ENCODE results near the gene CPA4. TPM values are rescaled to one million over a fixed set of nuclear protein-coding genes. Genes with fewer than 3 reads are reported as not detected.

CPA4 gene
- total and polyA plus RNA-seq, 2 experiments from 2014 or later = not detected

DNA sequence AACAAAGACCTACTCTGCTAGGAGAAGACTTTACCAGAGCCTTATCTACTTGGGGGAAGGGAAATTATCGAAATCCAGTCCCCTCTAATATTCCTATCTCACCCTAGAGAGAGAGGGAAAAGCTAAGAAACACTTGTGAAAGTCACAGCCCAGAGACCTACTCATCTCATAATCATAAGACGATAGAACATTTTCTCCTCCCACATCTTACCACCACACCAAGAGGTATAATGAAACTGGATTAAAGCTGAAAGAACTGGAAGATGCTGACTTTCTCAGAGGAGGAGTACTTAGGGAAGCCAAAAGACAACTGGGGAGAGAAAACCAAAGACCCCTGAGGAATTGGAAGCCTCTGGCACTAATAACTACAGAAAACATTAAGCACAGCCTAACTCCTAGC lies 40.9 kb downstream of the CPA4 start (continued):
- TF ChIP-seq ZNF462 (CRISPR knock-in tag; IDR thresholded peaks at IDR 0.05) (no peak), EZH2 (IDR thresholded peaks at IDR 0.05; ENCODE audit: low read depth, unreplicated experiment) (no peak), ZNF114 (CRISPR knock-in tag; IDR thresholded peaks at IDR 0.05) (no peak)

- no peaks in the 10 kb centered on the region for H3K36me3 Mint-ChIP-seq (ENCODE audit: low read depth)
- H3K4me2 ChIP-seq = no peak overlapping the region
- H3K27ac ChIP-seq (ENCODE audit: low read depth) = no peak overlapping the region
- no peak for TF ChIP-seq EZH2phosphoT487 (IDR thresholded peaks at IDR 0.05; ENCODE audit: unreplicated experiment)
- no peak for TF ChIP-seq ZNF462 (CRISPR knock-in tag; IDR thresholded peaks at IDR 0.05)
- no peaks in the 10 kb centered on the region for H4K20me1 ChIP-seq (replicated peaks; ENCODE audit: insufficient read depth)
- H3K4me3 Mint-ChIP-seq = no peak overlapping the region
- H3K4me1 Mint-ChIP-seq = peaks cover 17% of the 10 kb centered on the region
- H3K27me3 Mint-ChIP-seq (ENCODE audit: insufficient read depth, low read depth, poor library complexity) = peaks cover 2% of the 10 kb centered on the region
- H3K9me2 ChIP-seq (ENCODE audit: insufficient read depth) = peaks cover 8% of the 10 kb centered on the region
- H3K27ac Mint-ChIP-seq = no peak overlapping the region
- H3K4me1 ChIP-seq (ENCODE audit: insufficient read depth) = peaks cover 16% of the 10 kb centered on the region
- no peaks in the 10 kb centered on the region for H3K79me2 ChIP-seq (replicated peaks; ENCODE audit: insufficient read depth)
- no peak for ATAC-seq
- H3K36me3 ChIP-seq (ENCODE audit: insufficient read depth) = no peaks in the 10 kb centered on the region
- H3K4me3 ChIP-seq = no peak overlapping the region
- no peaks in the 10 kb centered on the region for H3F3A ChIP-seq (replicated peaks; ENCODE audit: low read depth)
- no peaks in the 10 kb centered on the region for H3K27me3 ChIP-seq (ENCODE audit: insufficient read depth)
- DNase-seq (ENCODE audit: low spot score) = no peak
- no peaks in the 10 kb centered on the region for H3K9me3 Mint-ChIP-seq
- H2AFZ ChIP-seq = no peak overlapping the region
Measured at GRCh38 chr7:130334274-130334673, 41.3 kb downstream of the CPA4 start.

Data from GM23338 (cell line).